ENCODE data around the gene ABTB2. TPM values are rescaled to one million over a fixed set of nuclear protein-coding genes. Genes with fewer than 3 reads are reported as not detected.
"Not testable (repeated sequence)": the region's sequence is repeated elsewhere in the genome, so short reads cannot be mapped to it uniquely, and the experiment has no call there.

The ABTB2 gene
- polyA plus RNA-seq, 3 donors = 1.1 to 3.2 (median 2.8) TPM

DNA sequence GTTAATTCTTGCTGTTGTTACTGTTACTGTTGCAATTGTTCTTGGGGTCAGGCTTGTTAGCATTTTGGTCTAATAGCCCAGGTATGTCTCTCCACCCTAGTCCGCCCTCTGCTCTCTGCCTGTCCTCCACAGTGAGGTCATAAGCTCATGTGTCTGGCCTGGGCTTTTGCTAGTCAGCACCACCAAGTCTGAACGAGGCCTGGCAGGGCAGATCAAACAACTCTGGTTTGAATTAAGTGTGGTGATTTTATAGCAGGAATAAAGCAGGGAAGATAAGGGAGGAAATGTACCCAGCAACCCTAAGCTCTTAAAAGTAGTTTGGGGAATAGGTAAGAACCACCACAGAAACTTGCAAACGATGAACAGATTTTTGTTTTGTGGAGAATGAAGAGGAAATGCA, 98.7 kb downstream of the ABTB2 start:
- 75 to 87% (median 81%) methylated on average over 3 of the region's 3 CpGs for WGBS, 3 donors
- H3K27ac ChIP-seq (ENCODE audit: low read depth, low read length) = no peak overlapping the region

DNA sequence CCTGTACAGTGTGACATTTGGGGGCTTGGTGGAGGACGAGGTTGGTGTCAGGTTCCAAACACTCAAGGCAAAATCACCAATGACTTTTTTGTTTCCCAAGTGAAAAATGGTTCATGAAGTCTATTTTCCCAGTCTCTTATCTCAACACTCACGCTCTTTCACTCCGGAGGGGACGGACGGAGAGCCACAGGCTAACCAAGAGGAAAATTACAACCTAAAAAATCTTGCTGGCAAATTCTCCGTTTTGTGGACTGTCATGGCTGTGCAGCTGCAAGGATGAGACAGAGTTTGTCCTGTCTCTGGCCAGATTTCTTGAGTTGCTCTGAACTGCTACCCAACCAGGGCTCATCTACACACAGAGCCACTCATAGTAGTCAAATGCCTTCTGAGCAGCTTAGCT, 101.2 kb downstream of the ABTB2 start:
- WGBS, 3 donors = 80 to 86% (median 84%) methylated on average over 6 of the region's 6 CpGs

DNA sequence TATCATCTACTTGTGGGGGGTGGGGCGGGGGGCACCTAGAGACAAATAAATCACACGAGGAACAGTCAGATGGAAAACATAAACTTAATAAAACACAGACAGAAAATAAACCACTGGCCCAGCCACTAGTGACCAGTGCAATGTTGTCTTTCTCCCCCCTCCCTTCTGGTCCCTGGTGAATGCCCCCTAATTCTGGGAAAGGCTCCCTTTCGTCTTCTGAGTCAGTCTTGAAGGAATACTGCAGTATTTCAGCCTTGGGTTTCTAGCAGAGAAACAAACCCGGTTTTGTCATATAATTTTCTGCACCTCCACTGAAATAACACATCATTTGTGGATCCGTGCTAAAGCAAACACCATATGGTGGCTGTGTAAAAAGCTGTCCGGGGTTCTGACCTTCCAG, 101.7 kb downstream of the ABTB2 start:
- H3K27ac ChIP-seq (ENCODE audit: low read depth, low read length) = no peak overlapping the region
- WGBS, 3 donors = 62 to 79% (median 75%) methylated on average over 6 of the region's 6 CpGs

More for the DNA sequence above, 101.2 kb downstream of the ABTB2 start:
- H3K27ac ChIP-seq (ENCODE audit: low read depth, low read length) = no peak overlapping the region

DNA sequence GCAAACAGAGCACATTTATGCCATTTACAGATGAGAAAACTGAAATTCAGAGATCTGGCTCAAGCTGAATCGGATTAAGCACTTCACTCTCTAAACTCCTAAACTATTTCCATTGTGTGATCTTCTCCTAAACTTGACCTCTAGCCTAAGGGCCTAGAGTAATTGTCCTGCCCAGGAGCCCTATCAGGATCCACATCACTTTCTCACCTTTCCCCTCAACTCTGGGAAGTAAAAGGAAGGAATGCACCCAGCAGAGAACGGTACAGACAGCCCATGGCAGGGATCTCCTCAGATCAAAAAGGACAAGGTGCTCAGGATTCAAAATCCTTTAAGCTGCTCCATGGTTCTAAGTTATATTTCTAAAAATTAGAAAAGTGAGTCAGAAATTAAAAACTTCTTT, 102.7 kb downstream of the ABTB2 start:
- 96 to 98% (median 96%) methylated on average over 2 of the region's 2 CpGs for WGBS, 3 donors
- H3K27ac ChIP-seq (ENCODE audit: low read depth, low read length) = no peak overlapping the region

DNA sequence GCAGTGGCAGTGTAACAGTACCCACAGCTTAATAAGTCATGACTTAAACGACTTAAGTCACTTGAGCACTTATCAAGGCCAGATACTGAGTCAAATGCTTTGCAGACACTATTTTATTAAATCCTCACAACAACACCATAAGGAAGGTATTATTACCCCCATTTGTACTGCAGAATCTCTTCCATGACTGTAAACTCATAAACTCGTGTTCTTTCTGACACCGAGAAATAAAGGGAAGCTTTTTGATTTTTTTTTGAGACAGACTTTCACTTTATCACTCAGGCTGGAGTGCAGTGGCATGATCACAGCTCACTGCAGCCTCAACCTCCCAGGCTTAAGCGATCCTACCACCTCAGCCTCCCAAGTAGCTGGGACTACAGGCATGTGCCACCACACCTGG, 103.8 kb downstream of the ABTB2 start:
- WGBS, 3 donors = 59 to 79% (median 68%) methylated on average over 4 of the region's 4 CpGs
- H3K27ac ChIP-seq (ENCODE audit: low read depth, low read length) = no peak overlapping the region

DNA sequence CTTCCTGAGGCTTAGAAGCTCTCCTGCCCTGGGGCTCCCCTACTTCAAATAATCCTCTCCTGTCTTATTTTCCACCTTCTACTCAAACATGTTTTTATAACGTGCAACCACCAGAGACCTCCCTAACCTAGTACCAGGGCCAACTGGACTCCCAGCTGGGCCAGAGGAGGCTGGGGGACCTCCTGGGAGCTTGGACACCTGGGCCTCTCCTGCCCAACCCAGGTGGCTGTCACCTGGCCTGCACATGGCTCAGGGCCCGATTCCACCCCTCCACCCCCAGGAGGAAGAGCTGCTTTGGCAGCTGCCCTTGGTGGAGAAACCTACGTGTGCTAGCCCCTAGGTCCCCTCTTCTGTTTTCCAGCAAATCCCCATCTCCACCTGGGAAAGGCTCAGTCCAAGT, 105.2 kb downstream of the ABTB2 start:
- WGBS, 3 donors = 29 to 87% (median 84%) methylated on average over 3 of the region's 3 CpGs
- no peak overlapping the region for H3K27ac ChIP-seq (ENCODE audit: low read depth, low read length)

DNA sequence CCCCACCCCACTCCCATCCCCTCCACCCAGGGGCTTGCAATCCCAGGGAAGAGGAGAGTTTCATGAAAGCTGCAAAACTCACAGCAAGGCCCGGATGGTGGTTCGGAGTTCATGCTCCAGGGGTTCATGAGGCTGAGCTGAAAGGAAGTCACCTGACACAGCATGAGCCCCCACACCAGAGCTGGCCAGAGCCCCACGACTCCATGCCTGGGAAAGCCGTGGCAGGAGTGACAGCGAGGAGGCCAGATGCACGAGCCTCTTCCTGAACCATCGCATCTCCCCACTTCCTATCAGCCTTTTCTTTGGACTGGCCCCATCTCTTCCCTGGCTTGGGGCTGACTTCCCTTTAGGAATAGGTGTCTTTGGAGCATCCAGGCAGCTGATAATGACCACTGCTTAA, 105.8 kb downstream of the ABTB2 start:
- 66 to 91% (median 71%) methylated on average over 7 of the region's 7 CpGs for WGBS, 3 donors
- no peak overlapping the region for H3K27ac ChIP-seq (ENCODE audit: low read depth, low read length)

DNA sequence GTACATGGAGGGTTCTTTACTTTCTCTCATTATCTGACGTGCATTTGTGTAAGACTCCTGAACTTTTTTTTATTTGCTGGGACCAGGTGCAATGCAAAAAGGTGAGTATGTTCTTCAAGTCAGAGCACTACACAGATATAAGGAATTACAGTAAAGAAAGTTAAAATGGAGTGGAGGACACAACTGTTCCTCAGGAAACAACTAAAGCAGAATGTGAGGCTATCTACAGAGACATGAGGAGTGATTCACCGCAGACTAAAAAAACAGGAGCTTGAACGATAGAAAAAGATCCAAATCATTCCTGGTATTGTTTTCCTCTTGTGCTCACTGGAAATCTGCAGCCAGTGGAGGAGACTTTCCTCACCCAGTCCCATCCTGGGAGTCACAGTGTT, 106.2 kb downstream of the ABTB2 start:
- WGBS, 3 donors = 20 to 51% (median 26%) methylated on average over 3 of the region's 3 CpGs
- no peak overlapping the region for H3K27ac ChIP-seq (ENCODE audit: low read depth, low read length)

DNA sequence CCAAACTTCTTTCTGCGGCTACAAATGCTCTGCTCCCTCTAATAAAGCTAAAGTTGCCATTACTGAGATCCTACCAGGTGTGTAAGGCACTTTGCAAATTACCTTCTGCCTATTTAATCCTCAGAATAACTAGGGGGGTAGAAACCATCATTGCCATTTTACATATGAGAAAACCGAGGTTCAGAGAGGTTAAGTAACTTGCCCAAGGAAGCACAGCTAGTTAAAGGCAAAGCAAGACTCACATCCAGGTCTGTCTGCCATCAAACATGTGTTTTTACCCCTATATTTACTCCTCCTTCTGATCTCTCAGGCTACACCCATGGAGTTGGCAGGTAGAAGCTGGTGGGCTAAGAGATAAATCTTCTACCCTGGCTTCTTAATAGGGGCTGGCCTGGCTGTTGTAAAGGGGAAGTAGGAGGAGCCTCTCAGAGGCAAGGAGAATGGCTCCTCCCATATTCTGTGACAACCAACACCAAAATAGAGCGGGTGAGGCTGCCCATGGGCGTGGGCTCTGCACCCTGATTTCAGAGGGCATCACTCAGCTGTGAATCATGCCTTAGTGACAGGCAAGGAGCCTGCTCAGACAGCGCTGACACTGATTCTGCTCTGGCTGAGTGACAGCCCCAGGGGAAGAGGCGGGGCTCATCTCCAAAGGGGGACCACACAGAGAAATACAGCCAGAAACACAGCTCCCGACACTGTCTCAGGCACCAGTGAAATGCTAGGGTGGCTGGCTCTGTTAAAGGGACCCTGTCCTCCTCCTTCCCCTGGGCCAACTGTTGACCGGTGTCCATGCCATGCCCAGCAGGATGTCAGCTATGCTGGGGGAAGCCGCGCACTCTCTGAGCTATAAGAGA, 106.8 kb downstream of the ABTB2 start:
- WGBS, 3 donors = 42 to 80% (median 52%) methylated on average over 10 of the region's 10 CpGs
- no peak overlapping the region for H3K27ac ChIP-seq (ENCODE audit: low read depth, low read length)

DNA sequence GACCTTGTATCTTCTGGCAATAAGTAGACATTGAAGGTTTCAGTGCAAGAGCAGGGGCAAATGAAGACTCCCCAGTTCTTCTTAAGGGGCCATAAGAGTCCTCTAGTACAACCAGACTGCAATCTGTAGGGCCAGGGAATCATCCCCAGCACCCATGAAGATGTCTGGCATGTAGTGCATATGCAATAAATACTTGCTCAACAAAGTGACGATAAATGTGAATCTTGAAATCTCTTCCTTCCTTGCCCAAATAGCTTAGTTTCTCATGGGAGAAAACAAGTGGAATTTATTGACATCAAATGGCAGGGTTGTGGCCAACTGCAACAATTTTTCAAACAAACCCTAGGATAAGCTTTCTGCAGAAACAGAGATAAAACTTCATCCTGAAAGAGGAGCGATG, 107.6 kb downstream of the ABTB2 start:
- WGBS, 3 donors = 73 to 80% (median 74%) methylated on average over 2 of the region's 2 CpGs
- no peak overlapping the region for H3K27ac ChIP-seq (ENCODE audit: low read depth, low read length)

DNA sequence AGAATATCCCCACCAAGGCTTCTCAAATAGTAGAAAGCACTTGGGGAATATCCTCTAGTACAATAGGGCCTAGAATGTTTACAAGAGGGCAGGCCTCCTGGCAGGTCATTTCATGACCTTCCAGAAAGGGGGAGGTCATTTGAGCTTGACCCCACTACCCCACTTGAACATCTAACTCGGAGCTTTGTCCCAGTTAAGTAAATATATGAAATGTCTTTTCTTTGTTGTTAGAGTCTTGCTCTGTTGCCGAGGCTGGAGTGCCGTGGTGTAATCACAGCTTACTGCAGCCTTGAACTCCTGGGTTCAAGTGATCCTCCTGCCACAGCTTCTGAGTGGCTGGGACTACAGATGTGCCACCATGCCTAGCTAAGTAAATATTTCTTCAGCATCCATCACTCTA, 108.4 kb downstream of the ABTB2 start:
- 65 to 81% (median 81%) methylated on average over 3 of the region's 3 CpGs for WGBS, 3 donors
- H3K27ac ChIP-seq (ENCODE audit: low read depth, low read length) = no peak overlapping the region

DNA sequence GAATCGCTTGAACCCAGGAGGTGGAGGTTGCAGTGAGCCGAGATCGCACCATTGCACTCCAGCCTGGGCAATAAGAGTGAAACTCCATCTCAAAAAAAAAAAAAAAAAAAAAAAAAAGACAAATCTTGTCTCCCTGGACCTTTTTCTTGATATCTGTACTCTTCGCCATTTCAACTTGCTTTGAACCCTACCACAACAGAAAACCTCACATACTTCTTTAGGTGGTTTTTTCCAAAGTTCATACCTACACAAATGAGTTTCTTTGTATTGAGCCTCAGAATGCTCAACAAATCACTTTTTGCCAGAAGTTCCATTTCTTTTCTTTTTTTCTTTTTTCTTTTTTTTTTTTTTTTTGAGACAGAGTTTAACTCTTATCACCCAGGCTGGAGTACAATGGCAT, 111.3 kb downstream of the ABTB2 start:
- H3K27ac ChIP-seq (ENCODE audit: low read depth, low read length) = not testable (repeated sequence)
- 50 to 76% (median 74%) methylated on average over 2 to 3 of the region's 4 CpGs for WGBS, 3 donors

DNA sequence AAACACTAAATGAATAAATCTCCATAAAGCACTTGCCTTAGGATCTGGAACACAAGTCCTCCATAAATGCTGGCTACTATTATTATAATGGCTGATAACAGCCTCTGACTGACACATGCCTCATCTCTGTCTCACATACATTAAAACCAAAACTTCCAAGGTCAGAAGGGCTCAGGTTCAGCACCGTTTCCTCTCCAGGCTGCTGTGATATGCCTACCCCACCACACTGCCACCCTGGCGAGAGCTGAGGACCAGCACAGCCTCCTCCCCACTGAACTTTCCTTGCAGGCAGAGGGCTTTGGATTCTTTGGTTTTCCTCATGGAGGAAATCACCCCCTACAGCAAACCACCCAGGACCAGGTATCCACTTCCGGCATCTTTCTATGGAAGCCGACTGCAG, 112.8 kb downstream of the ABTB2 start:
- WGBS, 3 donors = 93 to 97% (median 95%) methylated on average over 4 of the region's 4 CpGs
- no peak overlapping the region for H3K27ac ChIP-seq (ENCODE audit: low read depth, low read length)

DNA sequence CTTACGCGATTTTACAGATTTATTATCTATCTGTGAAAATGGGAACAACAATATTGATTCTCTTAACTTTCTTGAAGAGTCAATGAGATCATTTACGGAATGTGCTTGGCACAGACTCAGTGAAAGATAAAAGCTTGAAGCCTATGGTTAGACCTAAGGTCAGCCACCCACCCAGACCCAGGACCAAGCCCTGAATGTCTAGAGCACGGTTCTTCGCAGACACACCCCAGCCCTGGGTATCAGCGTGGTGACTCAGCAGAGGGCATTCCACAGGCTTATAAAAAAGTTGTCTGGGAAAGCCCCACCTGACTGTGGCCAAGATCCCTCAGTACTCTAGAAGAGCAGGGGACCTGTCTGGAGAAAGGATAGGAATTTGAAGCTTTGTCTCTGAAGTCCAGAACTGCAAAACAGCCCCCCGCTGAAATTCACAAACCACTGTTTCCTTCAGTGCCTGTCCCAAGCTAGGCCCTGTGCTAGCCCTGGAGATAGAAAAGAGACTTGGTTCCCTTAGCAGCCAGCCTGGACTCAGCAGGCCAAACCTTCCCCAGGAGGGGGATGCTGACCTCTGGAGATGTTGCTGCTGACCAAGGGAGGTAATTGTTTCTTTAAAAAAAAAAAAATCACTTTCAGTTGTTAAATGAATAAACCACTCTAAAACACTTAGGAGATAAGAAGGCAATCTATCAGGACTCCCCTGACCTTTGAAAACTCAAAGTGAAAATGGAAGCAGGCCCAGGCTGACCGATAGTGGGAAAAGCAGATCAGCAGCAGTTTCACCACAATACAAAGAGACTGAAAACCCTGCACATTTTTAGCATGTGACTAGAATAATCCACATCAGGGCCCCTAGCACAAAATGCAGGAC, 114.0 kb downstream of the ABTB2 start:
- 53 to 80% (median 75%) methylated on average over 8 of the region's 8 CpGs for WGBS, 3 donors
- no peak overlapping the region for H3K27ac ChIP-seq (ENCODE audit: low read depth, low read length)

DNA sequence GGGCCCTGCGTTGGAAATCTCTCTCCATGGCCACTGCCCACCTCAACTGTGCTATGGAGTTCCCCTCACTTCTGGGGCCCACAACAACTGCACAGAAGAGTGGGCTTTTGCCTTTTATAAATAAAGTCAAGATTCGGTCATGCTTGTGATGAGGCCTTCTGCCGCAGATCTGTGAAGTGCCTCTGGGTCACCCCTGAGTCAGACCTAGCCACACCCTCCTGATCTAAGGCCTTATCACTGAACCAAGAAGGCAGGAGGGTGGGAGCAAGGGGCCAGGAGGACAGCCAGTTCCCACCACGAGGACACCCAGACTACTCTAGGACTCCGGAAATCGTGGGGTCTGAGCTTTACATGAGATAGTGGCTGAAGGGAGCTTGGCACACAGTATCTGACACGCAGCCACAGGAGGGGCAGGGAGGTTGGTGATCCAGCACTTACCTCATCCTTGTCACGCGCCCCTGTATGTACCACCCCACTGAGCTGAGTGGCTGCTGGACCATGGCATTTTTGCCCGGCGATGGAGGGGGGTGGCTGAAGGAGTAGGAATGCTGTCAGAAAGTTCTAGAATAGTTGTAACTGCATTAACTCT, 115.7 kb downstream of the ABTB2 start:
- WGBS, 3 donors = 89 to 96% (median 89%) methylated on average over 11 of the region's 11 CpGs
- no peak overlapping the region for H3K27ac ChIP-seq (ENCODE audit: low read depth, low read length)

DNA sequence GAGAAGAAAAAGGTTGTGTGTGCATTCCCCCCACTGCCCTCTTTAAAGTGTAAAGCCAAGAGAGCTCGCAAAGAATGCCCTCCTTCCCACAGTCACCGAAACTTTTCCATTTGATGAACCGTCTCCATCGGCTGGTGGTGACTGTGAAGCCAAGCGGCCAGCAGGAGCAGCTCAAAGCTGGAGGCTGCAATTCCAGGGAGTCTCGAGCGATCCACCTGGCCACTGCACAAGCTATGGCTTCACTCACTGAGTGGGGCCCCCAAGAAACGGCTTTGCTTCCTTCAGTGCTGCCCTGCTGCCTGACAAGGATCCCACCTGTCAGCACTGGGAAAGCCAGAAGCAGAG, 117.7 kb downstream of the ABTB2 start:
- 88 to 93% (median 89%) methylated on average over 8 of the region's 8 CpGs for WGBS, 3 donors
- no peak overlapping the region for H3K27ac ChIP-seq (ENCODE audit: low read depth, low read length)

DNA sequence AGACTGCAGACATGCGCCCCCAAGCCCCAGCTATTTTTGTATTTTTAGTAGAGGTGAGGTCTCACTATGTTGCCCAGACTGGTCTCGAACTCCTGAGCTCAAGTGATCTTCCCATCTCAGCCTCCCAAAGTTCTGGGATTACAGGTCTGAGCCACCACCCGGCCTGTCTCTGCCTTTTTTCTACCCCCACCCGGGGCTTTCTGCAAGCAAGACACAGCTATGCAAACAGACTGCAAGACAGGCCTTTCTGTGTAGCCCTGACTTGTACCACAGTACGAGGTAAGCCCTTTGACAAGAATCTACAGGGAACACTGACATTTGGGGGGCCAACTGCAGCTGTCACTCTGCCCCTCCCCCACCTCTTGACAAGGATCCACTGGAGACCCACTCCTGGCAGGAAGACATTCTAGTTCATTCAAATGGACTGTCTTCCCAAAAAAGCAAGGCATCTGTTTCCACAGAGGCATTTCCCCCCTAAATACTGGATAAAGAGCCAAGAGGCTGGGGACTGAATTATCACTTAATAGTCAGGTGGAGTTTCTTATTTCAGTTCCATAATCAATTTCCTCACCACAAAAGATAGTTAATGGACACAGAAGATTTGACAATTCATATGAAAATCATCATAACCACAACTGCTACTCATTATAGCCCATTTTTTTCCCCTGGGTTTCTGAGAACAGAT, 118.2 kb downstream of the ABTB2 start:
- 90 to 95% (median 94%) methylated on average over 5 of the region's 5 CpGs for WGBS, 3 donors
- H3K27ac ChIP-seq (ENCODE audit: low read depth, low read length) = no peak overlapping the region

DNA sequence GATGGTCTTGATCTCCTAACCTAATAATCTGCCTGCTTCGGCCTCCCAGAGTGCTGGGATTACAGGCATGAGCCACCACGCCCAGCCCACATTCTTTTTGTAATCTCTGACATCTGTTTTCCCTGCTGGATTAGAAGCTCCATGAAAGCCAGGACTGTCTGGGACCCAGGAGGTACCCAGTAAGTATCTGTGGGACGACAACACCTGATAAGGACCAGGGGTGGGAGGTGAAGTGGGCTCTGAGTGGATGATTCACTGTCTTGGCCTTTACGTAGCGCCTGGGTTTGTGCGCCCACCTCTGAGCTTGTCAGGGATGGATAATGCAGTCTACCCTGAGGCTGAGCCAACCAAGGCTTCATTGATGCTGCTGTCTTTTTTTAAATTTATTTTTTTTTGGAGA, 118.8 kb downstream of the ABTB2 start:
- WGBS, 3 donors = 76 to 87% (median 86%) methylated on average over 6 of the region's 6 CpGs
- H3K27ac ChIP-seq (ENCODE audit: low read depth, low read length) = no peak overlapping the region

DNA sequence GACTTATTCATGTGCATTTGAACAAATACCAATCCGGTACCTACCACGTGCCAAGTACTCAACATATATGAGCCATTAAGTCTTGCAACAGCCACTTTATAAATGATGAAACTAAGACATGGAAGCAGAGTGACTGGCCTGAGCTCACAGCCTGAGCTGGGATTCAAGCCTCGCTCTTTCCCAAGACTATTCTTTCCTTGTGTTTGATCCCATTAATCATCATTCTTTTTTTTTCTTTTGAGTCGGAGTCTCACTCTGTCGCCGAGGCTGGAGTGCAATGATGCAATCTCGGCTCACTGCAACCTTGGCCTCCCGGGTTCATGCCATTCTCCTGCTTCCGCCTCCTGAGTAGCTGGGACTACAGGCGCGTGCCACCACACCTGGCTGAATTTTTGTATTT, 119.3 kb downstream of the ABTB2 start:
- no peak overlapping the region for H3K27ac ChIP-seq (ENCODE audit: low read depth, low read length)
- 81 to 82% (median 81%) methylated on average over 10 to 11 of the region's 11 CpGs for WGBS, 3 donors
